ENCODE results near the gene ITM2C.

ITM2C gene

GRCh38 chr2:230872968-230873660, 8.4 kb downstream of the ITM2C start:
- no peak for DNase-seq (ENCODE audit: low read depth in 3 of 3)

- no peak for DNase-seq (ENCODE audit: low read depth in 3 of 3)
Measured at GRCh38 chr2:230873661-230874401, 9.1 kb downstream of the ITM2C start.

GRCh38 chr2:230874456-230874855, 9.7 kb downstream of the ITM2C start:
- DNase-seq (ENCODE audit: low read depth in 3 of 3), result no peak

- DNase-seq (ENCODE audit: low read depth in 3 of 3), result no peak
Measured at GRCh38 chr2:230874876-230875275, 10.1 kb downstream of the ITM2C start.

- DNase-seq (ENCODE audit: low read depth in 3 of 3), result no peak
Measured at GRCh38 chr2:230875347-230876315, 10.9 kb downstream of the ITM2C start.

GRCh38 chr2:230877116-230877758, 12.5 kb downstream of the ITM2C start:
- no peak for DNase-seq (ENCODE audit: low read depth in 3 of 3)

DNA sequence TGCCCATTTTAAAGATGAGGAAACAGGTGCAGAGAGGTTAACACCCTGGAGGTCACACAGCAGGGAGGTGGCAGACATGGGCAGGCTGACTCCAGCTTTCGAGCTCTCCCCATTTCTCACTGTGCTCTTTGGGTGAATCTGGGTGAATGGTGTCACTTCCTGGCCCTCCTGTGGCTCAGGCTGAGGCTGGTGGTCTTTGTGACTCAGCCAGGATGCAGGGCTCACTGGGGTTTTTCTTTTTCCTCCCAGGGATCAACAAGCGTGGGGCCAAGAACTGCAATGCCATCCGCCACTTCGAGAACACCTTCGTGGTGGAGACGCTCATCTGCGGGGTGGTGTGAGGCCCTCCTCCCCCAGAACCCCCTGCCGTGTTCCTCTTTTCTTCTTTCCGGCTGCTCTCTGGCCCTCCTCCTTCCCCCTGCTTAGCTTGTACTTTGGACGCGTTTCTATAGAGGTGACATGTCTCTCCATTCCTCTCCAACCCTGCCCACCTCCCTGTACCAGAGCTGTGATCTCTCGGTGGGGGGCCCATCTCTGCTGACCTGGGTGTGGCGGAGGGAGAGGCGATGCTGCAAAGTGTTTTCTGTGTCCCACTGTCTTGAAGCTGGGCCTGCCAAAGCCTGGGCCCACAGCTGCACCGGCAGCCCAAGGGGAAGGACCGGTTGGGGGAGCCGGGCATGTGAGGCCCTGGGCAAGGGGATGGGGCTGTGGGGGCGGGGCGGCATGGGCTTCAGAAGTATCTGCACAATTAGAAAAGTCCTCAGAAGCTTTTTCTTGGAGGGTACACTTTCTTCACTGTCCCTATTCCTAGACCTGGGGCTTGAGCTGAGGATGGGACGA, 13.2 kb downstream of the ITM2C start:
- DNase-seq (ENCODE audit: low read depth in 3 of 3), result no peak

GRCh38 chr2:230878599-230879188, 14.0 kb downstream of the ITM2C start:
- no peak for DNase-seq (ENCODE audit: low read depth in 3 of 3)

DNA sequence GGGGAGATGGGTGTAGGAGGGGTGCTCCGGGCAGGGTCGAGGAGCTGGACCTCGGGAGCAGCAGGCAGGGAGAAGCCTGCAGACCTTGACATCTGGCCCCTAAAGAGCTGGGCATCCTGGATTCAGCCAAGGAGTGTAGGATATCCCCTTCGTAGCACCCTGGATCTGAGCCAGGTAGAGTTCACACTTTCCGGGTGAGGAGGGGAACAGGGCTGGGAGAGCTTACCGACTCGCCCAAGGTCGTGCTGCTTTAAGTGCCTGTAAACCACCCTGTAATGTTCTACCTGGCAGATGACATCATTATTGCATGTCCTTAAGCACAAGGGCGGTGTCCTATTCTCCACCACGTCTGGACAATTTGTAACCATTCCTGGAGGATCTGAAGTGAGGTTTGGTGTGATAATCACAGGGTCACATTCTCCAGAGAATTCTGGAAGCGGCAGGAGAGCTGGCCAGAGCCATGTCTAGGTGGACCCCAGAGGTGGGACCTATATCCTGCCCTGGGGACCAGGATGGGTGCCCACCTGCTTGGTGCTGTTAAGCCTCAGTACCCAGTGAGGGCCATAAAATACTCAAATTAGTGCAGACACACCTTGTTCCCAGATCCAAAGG, 14.6 kb downstream of the ITM2C start:
- DNase-seq (ENCODE audit: low read depth in 3 of 3), result no peak

DNA sequence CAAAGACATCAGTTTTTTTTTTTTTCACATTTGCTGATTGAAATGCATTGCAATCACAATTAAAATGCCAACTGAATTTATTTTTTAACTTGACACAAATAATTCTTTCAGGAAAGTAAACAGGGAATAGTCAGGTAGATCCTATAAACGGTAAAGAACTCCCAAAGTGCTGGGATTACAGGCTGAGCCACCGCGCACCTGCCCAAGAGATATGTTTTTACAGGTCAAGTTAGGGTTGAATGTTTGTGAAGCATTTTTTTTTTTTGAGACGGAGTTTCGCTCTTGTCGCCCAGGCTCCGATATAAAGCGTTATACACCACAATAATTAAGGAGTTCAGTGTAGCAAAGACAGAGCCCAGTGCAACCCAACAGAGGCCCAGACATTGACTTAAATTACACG, 15.1 kb downstream of the ITM2C start:
- DNase-seq (ENCODE audit: low read depth in 3 of 3), result no peak

DNA sequence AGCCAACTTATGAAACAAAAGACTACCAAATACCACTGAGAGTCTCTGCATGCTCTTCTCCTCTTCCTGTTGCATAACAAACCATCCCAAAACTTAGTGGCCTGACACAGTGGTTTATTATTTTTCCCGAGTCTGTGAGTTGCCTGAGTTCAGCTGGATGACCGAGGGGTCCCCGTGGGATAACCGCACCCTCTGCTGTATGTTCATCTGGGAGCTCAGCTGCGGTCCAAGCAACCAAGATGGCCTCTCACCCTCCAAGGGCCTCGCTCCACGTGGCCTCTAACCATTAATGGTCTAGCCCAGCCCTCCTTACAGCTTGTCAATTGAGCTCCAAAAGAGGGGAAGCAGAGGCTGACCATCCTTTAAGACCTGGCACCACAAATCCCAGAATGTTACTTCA, 17.1 kb downstream of the ITM2C start:
- DNase-seq (ENCODE audit: low read depth in 3 of 3), result no peak

- no peak for DNase-seq (ENCODE audit: low read depth in 3 of 3)
Measured at GRCh38 chr2:230885463-230886130, 20.9 kb downstream of the ITM2C start.

DNA sequence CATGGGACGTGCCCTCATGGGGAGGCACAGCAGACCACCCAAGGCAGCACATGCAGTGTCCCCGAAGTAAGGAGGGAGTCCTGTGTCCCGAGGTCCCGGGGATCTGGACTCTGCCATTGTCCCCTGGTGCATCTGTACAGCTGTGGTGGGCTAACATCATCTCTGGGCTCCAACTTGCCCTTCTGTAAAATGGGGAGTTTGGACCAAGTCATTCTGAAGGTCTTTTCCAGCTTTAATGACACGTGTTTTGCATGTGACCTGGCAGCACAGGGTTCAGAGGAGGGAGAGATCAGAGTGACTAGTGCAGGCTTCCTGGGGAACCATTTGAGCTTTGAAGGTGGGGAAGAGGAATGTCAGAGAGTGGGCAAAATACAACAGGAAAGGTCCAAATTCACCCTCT, 21.5 kb downstream of the ITM2C start:
- no peak for DNase-seq (ENCODE audit: low read depth in 3 of 3)

DNA sequence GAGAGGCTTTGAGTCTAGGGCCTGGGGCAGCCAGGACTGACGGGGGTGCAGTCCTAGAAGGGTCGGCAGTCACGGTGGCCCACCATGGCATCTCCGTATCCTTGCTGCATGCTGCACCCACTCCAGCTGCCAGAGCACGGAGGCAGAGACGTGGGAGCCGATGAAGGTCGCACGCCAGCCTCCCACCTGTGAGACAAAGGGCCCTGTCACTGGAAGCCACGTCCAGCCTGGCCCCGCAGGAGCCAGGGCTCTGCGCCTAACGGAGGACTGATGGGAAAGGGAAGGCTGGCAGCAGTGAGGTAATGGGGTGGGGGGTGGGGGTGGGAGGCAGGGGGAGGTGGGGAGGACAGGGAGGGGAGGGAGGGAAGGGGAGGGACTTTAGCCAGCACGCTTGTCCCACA, 21.9 kb downstream of the ITM2C start:
- no peak for DNase-seq (ENCODE audit: low read depth in 3 of 3)

DNA sequence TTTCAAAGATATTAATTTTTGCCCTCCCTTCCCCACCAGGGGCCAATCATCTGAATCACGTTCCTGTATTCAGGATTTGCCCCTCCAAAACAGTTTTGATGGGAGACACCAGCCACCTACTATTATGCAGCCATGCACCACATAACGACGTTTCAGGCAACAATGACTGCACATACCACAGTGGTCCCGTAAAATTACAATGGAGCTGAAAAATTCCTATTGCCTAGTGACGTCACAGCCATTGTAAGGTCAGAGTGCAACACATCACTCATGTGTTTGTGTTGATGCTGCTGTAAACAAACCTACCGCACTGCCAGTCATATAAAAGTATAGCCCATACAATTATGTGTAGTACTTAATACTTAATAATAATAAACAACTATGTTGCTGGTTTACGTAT, 22.6 kb downstream of the ITM2C start:
- no peak for DNase-seq (ENCODE audit: low read depth in 3 of 3)

DNA sequence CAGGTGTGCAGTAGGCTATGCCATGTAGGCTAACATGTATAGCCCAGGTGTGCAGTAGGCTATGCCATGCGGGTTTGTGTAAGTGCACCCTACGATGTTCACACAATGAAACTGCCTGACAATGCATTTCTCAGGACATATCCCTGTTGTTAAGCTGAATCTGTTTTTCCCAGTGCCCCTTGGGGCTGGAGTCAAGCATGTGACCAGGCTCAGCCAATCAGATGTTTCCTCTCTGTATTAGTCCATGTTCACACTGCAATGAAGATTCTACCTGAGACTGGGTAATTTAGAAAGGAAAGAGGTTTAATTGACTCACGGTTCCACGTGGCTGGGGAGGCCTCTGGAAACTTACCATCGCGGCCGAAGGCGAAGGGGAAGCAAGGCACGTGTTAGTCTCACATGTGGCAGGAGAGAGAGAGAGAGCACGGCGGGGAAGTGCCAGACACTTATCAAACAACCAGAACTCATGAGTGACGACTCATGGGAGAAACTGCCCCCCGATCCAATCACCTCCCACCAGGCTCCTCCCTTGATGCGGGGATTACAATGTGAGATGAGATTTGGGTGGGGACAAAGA, 24.2 kb downstream of the ITM2C start:
- DNase-seq (ENCODE audit: low read depth in 3 of 3), result no peak

DNA sequence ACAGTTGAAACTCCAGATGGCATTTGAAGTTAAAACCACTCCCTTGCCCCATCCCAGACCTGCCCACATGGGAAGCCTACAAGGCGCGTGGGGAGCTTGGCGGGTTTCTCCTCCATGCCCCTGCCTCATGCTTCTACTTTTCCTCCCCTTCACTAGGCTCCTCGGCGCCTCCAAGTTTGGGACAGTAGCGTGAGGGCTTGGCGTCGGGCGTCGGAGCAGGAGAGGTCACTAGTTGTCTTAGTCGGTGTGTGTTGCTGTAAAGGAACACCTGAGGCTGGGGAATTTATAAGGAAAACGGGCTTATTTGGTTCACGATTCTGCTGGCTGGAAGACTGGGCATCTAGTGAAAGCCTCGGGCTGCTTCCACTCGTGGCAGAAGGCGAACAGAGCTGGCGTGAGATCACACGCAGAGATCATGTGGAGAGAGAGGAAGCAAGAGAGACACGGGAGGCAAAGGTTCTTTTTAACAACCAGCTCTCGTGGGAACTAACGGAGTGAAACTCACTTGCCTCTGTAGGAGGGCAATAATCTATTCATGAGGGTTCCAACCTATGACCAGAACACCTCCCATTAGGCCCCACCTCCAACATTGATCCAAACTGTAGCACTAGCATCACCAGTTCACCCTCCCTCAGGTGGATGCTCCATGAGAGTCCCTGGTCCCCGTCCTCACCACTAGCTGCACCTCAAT, 25.3 kb downstream of the ITM2C start:
- DNase-seq (ENCODE audit: low read depth in 3 of 3), result no peak

DNA sequence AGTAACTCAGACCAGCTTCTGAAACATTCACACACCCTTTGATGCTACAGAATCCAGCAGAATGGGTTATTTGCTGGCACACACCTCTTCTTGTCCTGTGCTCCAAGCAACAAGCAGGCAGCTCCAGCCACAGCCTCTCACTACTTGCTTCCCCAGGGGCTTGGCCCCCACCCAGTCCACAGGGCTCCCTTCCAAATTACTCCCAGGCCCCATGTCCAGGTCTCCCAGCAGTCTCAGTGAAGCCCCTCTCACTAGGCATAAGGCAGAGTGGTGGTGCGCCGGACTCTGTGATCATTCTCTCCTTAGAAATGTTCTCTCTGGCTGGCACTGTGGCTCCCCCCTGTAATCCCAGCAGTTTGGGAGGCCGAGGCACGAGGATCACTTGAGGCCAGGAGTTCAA, 25.9 kb downstream of the ITM2C start:
- DNase-seq (ENCODE audit: low read depth in 3 of 3), result no peak

- DNase-seq (ENCODE audit: low read depth in 3 of 3), result no peak
Measured at GRCh38 chr2:230891064-230891463, 26.3 kb downstream of the ITM2C start.

Data from stimulated activated CD4-positive, alpha-beta T cell treated with anti-CD3 and anti-CD28 coated beads, TNF-alpha, amount 100 ng/mL, for 24 hours (primary cell).